Measurements from ENCODE around the gene CASK. TPM values are rescaled to one million over a fixed set of nuclear protein-coding genes. Genes with fewer than 3 reads are reported as not detected.

The CASK gene
- total and polyA plus RNA-seq, 2 of the 13 experiments (the other 11 are each of a cell fraction or from before 2014, with no cell fraction given), result 14.5 to 16.0 TPM

DNA sequence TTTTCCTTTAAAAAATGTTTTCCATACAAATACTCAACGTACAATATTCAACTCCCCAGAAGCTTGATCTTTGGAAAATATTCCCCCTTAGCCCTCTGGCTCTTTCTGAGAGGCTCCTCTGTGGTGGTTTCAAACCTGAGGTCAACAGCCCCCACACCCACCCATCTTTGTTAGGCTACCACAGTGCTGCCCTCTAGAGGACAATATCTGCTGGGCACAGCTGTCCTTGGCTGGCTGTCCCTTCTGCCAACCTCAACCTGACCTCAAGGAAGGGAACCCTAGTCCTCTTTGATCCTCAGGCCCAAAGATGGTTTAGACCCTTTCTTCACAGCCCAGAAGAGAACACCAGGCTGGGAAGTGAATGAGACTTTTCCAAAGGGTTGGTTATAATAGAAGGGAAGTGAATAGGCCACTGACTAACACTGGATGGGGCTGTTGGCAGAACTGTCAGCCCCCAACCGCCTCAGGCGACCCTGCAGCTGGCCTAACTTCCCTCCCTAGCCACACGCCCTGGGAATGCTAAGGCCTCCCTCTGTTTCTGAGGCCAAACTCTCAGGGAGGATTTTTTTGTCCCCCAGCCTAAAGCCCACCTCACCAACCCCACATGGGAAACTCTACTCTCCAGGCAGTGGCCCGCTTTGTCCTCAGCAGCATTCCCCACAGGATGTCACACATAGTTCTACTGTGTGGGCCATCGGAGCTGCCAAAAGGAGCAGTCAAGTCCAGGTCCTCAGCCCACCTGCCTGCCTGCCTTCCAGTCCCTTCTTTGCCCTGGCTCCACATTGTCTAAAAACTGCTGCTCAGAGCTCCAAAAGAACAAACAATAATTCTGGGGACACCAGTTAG is 441.9 kb downstream of the CASK start:
- Histone ChIP-seq H3K27me3 (ENCODE audit: control insufficient read depth in 1 of 2, insufficient read depth in 2 of 2, low read length in 2 of 2) (no peaks in the 10 kb centered on the region), H3K9ac (ENCODE audit: insufficient read depth, low read depth, low read length) (no peak overlapping the region), H3K27ac (ENCODE audit: extremely low read length, insufficient read depth, low read length) (no peak overlapping the region), H3K36me3 (replicated peaks in 1 of 2; ENCODE audit: control insufficient read depth in 1 of 2, insufficient read depth in 2 of 2, low read length in 2 of 2) (no peaks in the 10 kb centered on the region), H3K9me3 (ENCODE audit: low read length) (no peaks in the 10 kb centered on the region), H3K4me1 (ENCODE audit: insufficient read depth, low read length) (peaks cover 37% of the 10 kb centered on the region), H3K79me2 (ENCODE audit: insufficient read depth, low read length) (no peaks in the 10 kb centered on the region), H2AFZ (ENCODE audit: low read length) (no peak overlapping the region), H3K4me3 (replicated peaks in 1 of 3; ENCODE audit: insufficient read depth in 1 of 3, low read depth in 2 of 3, low read length in 3 of 3) (no peak overlapping the region; a peak in 1 of 6 replicates), H4K20me1 (ENCODE audit: insufficient read depth, low read length) (no peaks in the 10 kb centered on the region), H3K4me2 (ENCODE audit: low read depth, low read length) (peak overlapping the region; percentile 53)
- intact Hi-C loops (cut with micrococcal nuclease; ENCODE audit: unreplicated experiment), result loop anchor here (5.0 kb wide), 1 partner anchor 39 kb away; no protein-coding TSS in a partner anchor
- in situ Hi-C loops (cut with HindIII; ENCODE audit: extremely low pct_ligation_motif_present, low pct_unique_long_range_greater_than_20kb), result no loop called here
- no TSS peak for BruUV-seq (replicated peaks)
- TF ChIP-seq STAG1 (CRISPR knock-in tag; IDR thresholded peaks at IDR 0.05), result peak; percentile 34
- TF ChIP-seq, protein P1, sequence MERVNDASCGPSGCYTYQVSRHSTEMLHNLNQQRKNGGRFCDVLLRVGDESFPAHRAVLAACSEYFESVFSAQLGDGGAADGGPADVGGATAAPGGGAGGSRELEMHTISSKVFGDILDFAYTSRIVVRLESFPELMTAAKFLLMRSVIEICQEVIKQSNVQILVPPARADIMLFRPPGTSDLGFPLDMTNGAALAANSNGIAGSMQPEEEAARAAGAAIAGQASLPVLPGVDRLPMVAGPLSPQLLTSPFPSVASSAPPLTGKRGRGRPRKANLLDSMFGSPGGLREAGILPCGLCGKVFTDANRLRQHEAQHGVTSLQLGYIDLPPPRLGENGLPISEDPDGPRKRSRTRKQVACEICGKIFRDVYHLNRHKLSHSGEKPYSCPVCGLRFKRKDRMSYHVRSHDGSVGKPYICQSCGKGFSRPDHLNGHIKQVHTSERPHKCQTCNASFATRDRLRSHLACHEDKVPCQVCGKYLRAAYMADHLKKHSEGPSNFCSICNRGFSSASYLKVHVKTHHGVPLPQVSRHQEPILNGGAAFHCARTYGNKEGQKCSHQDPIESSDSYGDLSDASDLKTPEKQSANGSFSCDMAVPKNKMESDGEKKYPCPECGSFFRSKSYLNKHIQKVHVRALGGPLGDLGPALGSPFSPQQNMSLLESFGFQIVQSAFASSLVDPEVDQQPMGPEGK (CRISPR knock-in tag; IDR thresholded peaks at IDR 0.05), result peak; percentile 71
- 0 out of 2 replicates have a peak, but pooled peaks have one; percentile 4 for TF ChIP-seq PHF8 (CRISPR knock-in tag; IDR thresholded peaks at IDR 0.05)
- TF ChIP-seq, protein P2, sequence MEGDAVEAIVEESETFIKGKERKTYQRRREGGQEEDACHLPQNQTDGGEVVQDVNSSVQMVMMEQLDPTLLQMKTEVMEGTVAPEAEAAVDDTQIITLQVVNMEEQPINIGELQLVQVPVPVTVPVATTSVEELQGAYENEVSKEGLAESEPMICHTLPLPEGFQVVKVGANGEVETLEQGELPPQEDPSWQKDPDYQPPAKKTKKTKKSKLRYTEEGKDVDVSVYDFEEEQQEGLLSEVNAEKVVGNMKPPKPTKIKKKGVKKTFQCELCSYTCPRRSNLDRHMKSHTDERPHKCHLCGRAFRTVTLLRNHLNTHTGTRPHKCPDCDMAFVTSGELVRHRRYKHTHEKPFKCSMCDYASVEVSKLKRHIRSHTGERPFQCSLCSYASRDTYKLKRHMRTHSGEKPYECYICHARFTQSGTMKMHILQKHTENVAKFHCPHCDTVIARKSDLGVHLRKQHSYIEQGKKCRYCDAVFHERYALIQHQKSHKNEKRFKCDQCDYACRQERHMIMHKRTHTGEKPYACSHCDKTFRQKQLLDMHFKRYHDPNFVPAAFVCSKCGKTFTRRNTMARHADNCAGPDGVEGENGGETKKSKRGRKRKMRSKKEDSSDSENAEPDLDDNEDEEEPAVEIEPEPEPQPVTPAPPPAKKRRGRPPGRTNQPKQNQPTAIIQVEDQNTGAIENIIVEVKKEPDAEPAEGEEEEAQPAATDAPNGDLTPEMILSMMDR (CRISPR knock-in tag; IDR thresholded peaks at IDR 0.05), result peak; percentile 68
- no peak for TF ChIP-seq MTERF4 (CRISPR knock-in tag; IDR thresholded peaks at IDR 0.05)
- no peak for TF ChIP-seq LBX2 (CRISPR knock-in tag; IDR thresholded peaks at IDR 0.05; ENCODE audit: borderline replicate concordance)
- WGBS (ENCODE audit: low lambda C conversion rate), result 0% methylated on average over 2 of the region's 6 CpGs
- peak; percentile 29 for DNase-seq (ENCODE audit: low spot score)
- CTCF ChIA-PET (ENCODE audit: low intra/inter-chr PET ratio, low total read pairs), result no interaction called here
- ATAC-seq, result peak; percentile 88
- FAIRE-seq, result peak; percentile 18
- POLR2A ChIA-PET, result interaction anchor here (1.4 kb wide), 1 partner anchor 206 kb away, joined by 4 read pairs; no protein-coding TSS in a partner anchor

All from HepG2 (cell line).